Chondrocyte (in vitro differentiated cells): ENCODE results near the gene PRSS36. TPM values are rescaled to one million over a fixed set of nuclear protein-coding genes. Genes with fewer than 3 reads are reported as not detected.

Experiments used
- DNase-seq: peaks from one replicate; pipeline ENCODE4 v3.0.0; 2021; ENCODE audit warnings: mixed read lengths, low spot score
- H3K27ac Mint-ChIP-seq: one replicate; pipeline ENCODE4 v1.8.0; 2021; ENCODE audit warnings: mild to moderate bottlenecking, moderate library complexity, mixed read lengths; ENCODE audit not compliant: unreplicated experiment
- H3K27me3 Mint-ChIP-seq: 2 replicates; pipeline ENCODE4 v1.8.0; 2021; ENCODE audit warnings: low read depth, mixed read lengths
- H3K36me3 Mint-ChIP-seq: 2 replicates; pipeline ENCODE4 v1.8.0; 2021; ENCODE audit warnings: low read depth, mixed read lengths
- H3K4me1 Mint-ChIP-seq: 2 replicates; pipeline ENCODE4 v1.8.0; 2021; ENCODE audit warnings: low read depth, mild to moderate bottlenecking, mixed read lengths
- H3K4me3 Mint-ChIP-seq: one replicate; pipeline ENCODE4 v1.8.0; 2021; ENCODE audit warnings: mild to moderate bottlenecking, moderate library complexity, mixed read lengths; ENCODE audit not compliant: unreplicated experiment
- H3K9me3 Mint-ChIP-seq: 2 replicates; pipeline ENCODE4 v1.8.0; 2021; ENCODE audit warnings: low read depth, mixed read lengths
- total RNA-seq: library from RNA; stranded (reverse); gene quantifications from 3 replicates; pipeline ENCODE4 v1.2.1, GENCODE V29; 2021
- TF ChIP-seq, protein P1 (sequence below): fragments of 200-600 bp; sonication (generic); IDR thresholded peaks from 2 replicates; pipeline ENCODE4 v1.5.0; 2021; ENCODE audit warnings: antibody characterized with exemption, mild to moderate bottlenecking, moderate library complexity

Gene PRSS36
- total RNA-seq, 1 donor from 2014 or later: 0.35 TPM

DNA sequence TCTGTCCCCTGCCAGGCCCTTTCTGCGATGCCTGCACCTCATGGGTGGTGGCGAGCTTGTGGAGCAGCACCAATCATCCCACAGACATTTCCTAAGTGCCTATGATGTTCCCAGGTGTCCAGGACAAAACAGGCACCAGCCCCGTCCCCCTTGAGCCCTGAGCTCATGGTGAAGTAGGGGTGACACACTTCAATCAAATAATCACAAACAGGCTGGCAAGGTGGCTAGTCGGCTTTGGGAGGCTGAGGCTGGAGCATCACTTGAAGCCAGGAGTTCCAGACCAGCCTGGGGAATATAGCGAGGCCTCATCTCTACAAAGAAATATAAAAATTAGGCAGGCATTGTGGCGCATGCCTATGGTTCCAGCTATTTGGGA is 13.6 kb downstream of the PRSS36 start:
- Mint-ChIP-seq H3K4me1 (peaks cover 17% of the 10 kb centered on the region), H3K9me3 (no peaks in the 10 kb centered on the region), H3K4me3 (no peak overlapping the region), H3K27ac (no peak overlapping the region), H3K36me3 (peaks cover under 1% of the 10 kb centered on the region), H3K27me3 (no peaks in the 10 kb centered on the region)
- no peak for DNase-seq
- TF ChIP-seq, protein P1, sequence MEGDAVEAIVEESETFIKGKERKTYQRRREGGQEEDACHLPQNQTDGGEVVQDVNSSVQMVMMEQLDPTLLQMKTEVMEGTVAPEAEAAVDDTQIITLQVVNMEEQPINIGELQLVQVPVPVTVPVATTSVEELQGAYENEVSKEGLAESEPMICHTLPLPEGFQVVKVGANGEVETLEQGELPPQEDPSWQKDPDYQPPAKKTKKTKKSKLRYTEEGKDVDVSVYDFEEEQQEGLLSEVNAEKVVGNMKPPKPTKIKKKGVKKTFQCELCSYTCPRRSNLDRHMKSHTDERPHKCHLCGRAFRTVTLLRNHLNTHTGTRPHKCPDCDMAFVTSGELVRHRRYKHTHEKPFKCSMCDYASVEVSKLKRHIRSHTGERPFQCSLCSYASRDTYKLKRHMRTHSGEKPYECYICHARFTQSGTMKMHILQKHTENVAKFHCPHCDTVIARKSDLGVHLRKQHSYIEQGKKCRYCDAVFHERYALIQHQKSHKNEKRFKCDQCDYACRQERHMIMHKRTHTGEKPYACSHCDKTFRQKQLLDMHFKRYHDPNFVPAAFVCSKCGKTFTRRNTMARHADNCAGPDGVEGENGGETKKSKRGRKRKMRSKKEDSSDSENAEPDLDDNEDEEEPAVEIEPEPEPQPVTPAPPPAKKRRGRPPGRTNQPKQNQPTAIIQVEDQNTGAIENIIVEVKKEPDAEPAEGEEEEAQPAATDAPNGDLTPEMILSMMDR: no peak

DNA sequence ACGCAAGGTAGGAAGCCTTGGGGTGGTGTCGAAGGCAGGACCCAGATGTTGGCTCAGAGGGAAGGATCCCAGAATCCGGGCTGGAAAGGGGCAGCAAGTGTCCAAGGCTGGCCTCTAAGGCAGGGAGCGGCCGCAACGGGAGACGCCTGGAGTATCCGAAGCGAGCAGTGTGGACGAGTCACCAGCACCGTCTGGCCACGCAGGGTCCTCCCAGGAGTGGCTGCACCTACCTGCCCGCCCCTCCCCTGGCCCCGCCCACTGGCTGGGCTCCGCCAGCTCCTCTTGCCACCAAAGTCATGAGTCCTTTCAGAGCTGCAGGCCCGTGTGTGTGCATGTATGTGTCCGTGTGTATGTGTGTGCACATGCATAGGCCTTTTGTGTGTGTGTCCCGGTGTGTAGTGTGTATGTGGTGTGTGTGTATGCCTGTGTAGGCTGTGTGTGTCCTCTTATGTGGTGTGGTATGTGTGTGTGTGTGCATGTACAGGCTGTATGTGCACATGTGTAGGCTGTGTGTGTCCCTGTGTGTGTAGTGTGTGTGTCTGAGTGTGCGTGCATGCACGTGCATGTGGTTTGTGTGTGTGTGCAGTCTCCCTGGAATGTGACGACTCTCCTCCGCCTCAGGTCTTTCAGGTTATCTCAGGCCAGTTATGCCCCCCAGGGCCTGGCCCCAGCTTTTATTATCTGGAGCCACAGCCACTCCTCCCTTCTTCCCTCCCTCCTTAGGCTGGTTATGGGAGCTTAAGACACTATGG is 14.2 kb downstream of the PRSS36 start, which contains the start of gene PRSS8:
PRSS8 (minus strand) TSS at position 193 of the 752 bp plus-strand sequence. CDS start 229 bp downstream, outside the sequence.
- no peak for DNase-seq

DNA sequence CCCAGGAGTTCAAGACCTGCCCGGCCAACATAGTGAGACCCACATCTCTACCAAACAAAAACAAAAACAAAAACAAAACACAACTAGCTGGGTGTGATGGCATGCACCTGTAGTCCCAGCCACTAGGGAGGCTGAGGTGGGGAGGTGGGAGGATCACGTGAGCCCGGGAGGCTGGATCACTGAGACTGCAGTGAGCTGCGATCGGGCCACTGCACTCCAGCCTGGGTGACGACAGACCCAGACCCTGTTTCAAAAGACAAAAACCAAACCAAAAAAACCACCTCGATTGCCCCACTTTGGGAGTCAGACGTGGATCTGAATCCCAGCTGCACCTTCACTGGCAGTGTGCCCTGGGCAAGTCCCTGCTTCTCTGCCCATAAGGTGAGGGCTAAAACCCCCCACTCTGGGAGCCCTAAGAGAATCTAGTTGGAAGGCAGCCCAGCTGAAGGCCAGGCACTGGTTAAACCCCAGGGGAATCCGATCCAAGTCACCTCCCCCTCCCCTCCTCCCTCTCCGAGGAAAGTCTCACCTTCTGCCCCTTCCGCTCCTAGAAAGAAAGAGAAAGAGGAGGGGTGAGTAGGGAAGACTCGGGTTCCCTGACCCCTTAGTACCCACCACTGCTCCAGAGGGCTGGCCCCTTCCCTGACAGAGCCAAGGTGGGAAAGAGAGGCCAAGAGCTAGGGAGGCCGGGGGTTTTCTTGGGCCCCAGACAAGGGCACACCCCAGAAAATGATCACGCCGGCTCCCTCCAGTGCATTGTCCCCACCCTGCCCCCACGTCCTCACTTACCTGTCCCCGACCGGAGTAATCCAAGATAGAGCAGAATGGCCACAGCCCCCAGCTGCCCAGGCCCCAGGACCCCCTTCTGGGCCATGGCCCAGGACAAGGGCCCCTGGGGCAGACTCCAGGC is 15.0 kb downstream of the PRSS36 start:
- H3K36me3 Mint-ChIP-seq: peaks cover 2% of the 10 kb centered on the region
- TF ChIP-seq, protein P1: no peak
- peaks cover 10% of the 10 kb centered on the region for H3K4me1 Mint-ChIP-seq
- no peaks in the 10 kb centered on the region for H3K27me3 Mint-ChIP-seq
- H3K27ac Mint-ChIP-seq: no peak overlapping the region
- no peak overlapping the region for H3K4me3 Mint-ChIP-seq
- no peaks in the 10 kb centered on the region for H3K9me3 Mint-ChIP-seq
- DNase-seq: no peak

More for the DNA sequence above, 14.2 kb downstream of the PRSS36 start, which contains the start of gene PRSS8:
- Mint-ChIP-seq H3K36me3 (peaks cover 2% of the 10 kb centered on the region), H3K4me3 (no peak within 1 kb of the TSS), H3K27me3 (no peaks in the 10 kb centered on the region), H3K27ac (no peak within 1 kb of the TSS), H3K4me1 (peaks cover 12% of the 10 kb centered on the region), H3K9me3 (no peaks in the 10 kb centered on the region)
- TF ChIP-seq, protein P1: no peak

DNA sequence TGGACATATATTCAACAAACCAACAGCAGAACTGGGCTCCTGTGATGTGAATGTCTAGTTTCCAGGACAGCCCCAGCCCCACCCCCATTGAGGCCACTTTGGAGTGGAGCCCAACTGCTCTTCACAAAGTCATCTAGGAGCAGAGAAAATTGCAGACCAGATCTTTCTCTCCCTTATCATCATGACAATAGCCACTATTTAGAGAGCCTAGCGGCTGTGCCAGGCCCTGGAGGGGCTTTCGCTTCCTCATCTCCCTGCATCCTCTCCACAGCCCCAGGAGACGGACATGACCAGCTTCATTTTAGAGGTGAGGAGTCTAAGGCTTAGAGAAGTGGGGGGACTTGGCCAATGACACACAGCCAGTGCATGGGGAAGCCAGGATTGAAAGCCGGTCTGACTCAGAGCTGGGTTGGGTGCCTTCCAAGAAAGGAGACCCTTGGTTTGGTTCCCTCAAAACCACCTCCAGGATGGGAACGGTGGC is 15.7 kb downstream of the PRSS36 start:
- Mint-ChIP-seq H3K27ac (no peak overlapping the region), H3K4me1 (peaks cover 10% of the 10 kb centered on the region), H3K27me3 (no peaks in the 10 kb centered on the region), H3K36me3 (peaks cover 2% of the 10 kb centered on the region), H3K9me3 (no peaks in the 10 kb centered on the region), H3K4me3 (no peak overlapping the region)
- TF ChIP-seq, protein P1: no peak
- DNase-seq: no peak

DNA sequence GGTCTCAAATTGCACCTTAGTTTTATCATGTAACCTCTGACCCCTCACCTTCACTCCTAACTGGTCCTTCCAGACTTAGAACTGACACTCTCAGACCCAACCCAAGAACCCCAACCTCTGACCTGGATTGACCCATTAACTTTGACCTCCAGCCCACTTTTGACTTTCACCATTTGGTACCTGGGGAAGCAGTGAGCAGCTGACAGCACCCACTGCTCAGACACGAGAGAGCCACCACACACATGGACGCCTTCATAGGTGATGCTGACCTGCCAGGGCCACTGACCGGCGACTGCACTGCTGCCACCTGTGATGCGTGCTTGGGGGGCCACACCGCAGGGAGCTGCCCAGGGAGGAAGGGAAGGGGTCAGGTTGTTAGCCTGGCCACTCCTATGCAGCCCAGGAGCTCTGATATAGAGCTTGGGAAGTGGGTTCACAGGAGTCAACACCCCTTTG is 16.8 kb downstream of the PRSS36 start:
- Mint-ChIP-seq H3K9me3 (no peaks in the 10 kb centered on the region), H3K27me3 (no peaks in the 10 kb centered on the region), H3K4me3 (no peak overlapping the region), H3K4me1 (peaks cover 5% of the 10 kb centered on the region), H3K36me3 (peaks cover 2% of the 10 kb centered on the region), H3K27ac (no peak overlapping the region)
- DNase-seq: no peak
- TF ChIP-seq, protein P1: no peak
